HepG2 (cell line): ENCODE measurements around the gene SEMA3E. TPM values are rescaled to one million over a fixed set of nuclear protein-coding genes. Genes with fewer than 3 reads are reported as not detected.

Experiments used
- ATAC-seq: fragments of 200-7000 bp; cut with Tn5 transposase; 3 replicates; pipeline ENCODE4 v1.9.1; 2020; ENCODE audit warnings: mild to moderate bottlenecking, moderate library complexity
- BruUV-seq: library from RNA; stranded (reverse); fragments of 400-500 nt; replicated peaks from 2 replicates; lab custom pipeline; 2021; lab: Mats Ljungman, UMichigan
- CTCF ChIA-PET: fragments of 300-600 bp; formaldehyde crosslinking; extraction: SDS; loops from one replicate; lab custom pipeline; 2021; ENCODE audit warnings: low total read pairs, inconsistent platforms, low intra/inter-chr PET ratio; lab: Yijun Ruan, JAX
- POLR2A ChIA-PET: fragments of 350-600 bp; sonication (Branson Sonifier 250); formaldehyde crosslinking; loops from one replicate; lab custom pipeline; 2020; ENCODE audit warnings: antibody characterized with exemption, inconsistent platforms; lab: Yijun Ruan, JAX
- DNase-seq: peaks from one replicate; pipeline ENCODE4 v3.0.0-alpha.2; 2015; ENCODE audit warnings: low spot score
- FAIRE-seq: peaks from 3 replicates; lab custom pipeline; 2011; peaks lifted over from hg19 to GRCh38; lab: Jason Lieb, UNC
- H2AFZ ChIP-seq: one replicate; pipeline ENCODE4 v1.6.1; 2011; ENCODE audit warnings: low read length, inconsistent platforms
- H3K27ac ChIP-seq: fragments of 300-600 bp; 3 replicates; pipeline ENCODE4 v1.8.0; 2011; ENCODE audit warnings: mixed run types, mild to moderate bottlenecking, mixed read lengths, low read length, inconsistent platforms; ENCODE audit not compliant: insufficient read depth; ENCODE audit errors: extremely low read length
- H3K27me3 ChIP-seq, 2 experiments: fragments of 200-600 bp in 1 of 2; 2 replicates in 1 of 2; 3 replicates in 1 of 2; pipeline versions ENCODE4 v1.6.0 to v1.8.0; 2011; ENCODE audit warnings: low read length in 2 of 2, mild to moderate bottlenecking in 2 of 2, moderate library complexity in 2 of 2, inconsistent platforms in 1 of 2; ENCODE audit not compliant: insufficient read depth in 2 of 2, control insufficient read depth in 1 of 2
- H3K36me3 ChIP-seq, 2 experiments: fragments of 200-600 bp in 1 of 2; replicated peaks in 1 of 2; 2 replicates in 1 of 2; 3 replicates in 1 of 2; pipeline versions ENCODE4 v1.5.1 to v1.8.0; 2011; ENCODE audit warnings: low read length in 2 of 2, inconsistent platforms in 1 of 2; ENCODE audit not compliant: insufficient read depth in 2 of 2, control insufficient read depth in 1 of 2
- H3K4me1 ChIP-seq: 2 replicates; pipeline ENCODE4 v1.5.1; 2012; ENCODE audit warnings: low read length, inconsistent platforms; ENCODE audit not compliant: insufficient read depth
- H3K4me2 ChIP-seq: 2 replicates; pipeline ENCODE4 v1.6.0; 2011; ENCODE audit warnings: low read depth, low read length, inconsistent platforms
- H3K4me3 ChIP-seq, 3 experiments: fragments of 200-600 bp in 1 of 3; sonication (generic), shearing (Covaris generic) in 1 of 3; replicated peaks in 1 of 3; 2 replicates each; pipeline ENCODE4 v1.5.1; 2011 to 2016; ENCODE audit warnings: low read length in 3 of 3, inconsistent platforms in 2 of 3, low read depth in 2 of 3, mild to moderate bottlenecking in 2 of 3, control low read depth in 1 of 3, mixed read lengths in 1 of 3; ENCODE audit not compliant: insufficient read depth in 1 of 3
- H3K79me2 ChIP-seq: one replicate; pipeline ENCODE4 v1.6.1; 2011; ENCODE audit warnings: low read length, inconsistent platforms; ENCODE audit not compliant: insufficient read depth
- H3K9ac ChIP-seq: 2 replicates; pipeline ENCODE4 v1.6.0; 2011; ENCODE audit warnings: mild to moderate bottlenecking, low read depth, low read length, inconsistent platforms; ENCODE audit not compliant: insufficient read depth
- H3K9me3 ChIP-seq: 2 replicates; pipeline ENCODE4 v1.5.1; 2012; ENCODE audit warnings: mild to moderate bottlenecking, low read length
- H4K20me1 ChIP-seq: 2 replicates; pipeline ENCODE4 v1.6.0; 2011; ENCODE audit warnings: inconsistent platforms, mild to moderate bottlenecking, low read length, moderate library complexity; ENCODE audit not compliant: insufficient read depth
- BRCA1 ChIP-seq: sonication (generic); formaldehyde crosslinking; IDR thresholded peaks from 2 replicates; pipeline ENCODE4 v1.4.0; 2020; ENCODE audit warnings: missing genetic modification reagents
- CBX2 ChIP-seq, 2 experiments: fragments of 200-600 bp in 1 of 2; sonication (generic); formaldehyde crosslinking in 1 of 2; IDR thresholded peaks; 2 replicates each; pipeline versions ENCODE4 v1.7.0 to v1.8.1; 2018 to 2022; ENCODE audit warnings: low read depth in 2 of 2, low read length in 1 of 2, mild to moderate bottlenecking in 1 of 2, missing genetic modification reagents in 1 of 2
- ETV5 ChIP-seq: IDR thresholded peaks from 2 replicates; pipeline ENCODE4 v1.6.1; 2018; ENCODE audit warnings: missing biosample characterization, missing genetic modification reagents, inconsistent platforms, borderline replicate concordance
- HMG20B ChIP-seq: conservative IDR thresholded peaks from 2 replicates; pipeline ENCODE4 v1.6.1; 2016; ENCODE audit warnings: missing genetic modification reagents, missing compliant biosample characterization
- HMGXB4 ChIP-seq, 2 experiments: sonication (generic) in 1 of 2; formaldehyde crosslinking in 1 of 2; IDR thresholded peaks; 2 replicates each; pipeline versions ENCODE4 v1.4.0 to v1.6.1; 2018 to 2020; ENCODE audit warnings: missing genetic modification reagents in 2 of 2, borderline replicate concordance in 1 of 2, low read depth in 1 of 2, mild to moderate bottlenecking in 1 of 2, missing biosample characterization in 1 of 2
- MNT ChIP-seq: fragments of 450-650 bp; IDR thresholded peaks from 2 replicates; pipeline ENCODE4 v1.6.1; 2016
- NFE2 ChIP-seq: sonication (generic); formaldehyde crosslinking; IDR thresholded peaks from 2 replicates; pipeline ENCODE4 v1.4.0; 2020; ENCODE audit warnings: missing genetic modification reagents
- PAX8 ChIP-seq: sonication (generic); formaldehyde crosslinking; IDR thresholded peaks from 2 replicates; pipeline ENCODE4 v1.8.0; 2022; ENCODE audit warnings: mild to moderate bottlenecking, missing genetic modification reagents, borderline replicate concordance
- PCBP1 ChIP-seq: fragments of 200-400 bp; formaldehyde crosslinking; IDR thresholded peaks from 2 replicates; pipeline ENCODE4 v1.6.1; 2017; ENCODE audit warnings: mild to moderate bottlenecking, low read depth, low read length, borderline replicate concordance
- RXRA ChIP-seq: sonication (generic); formaldehyde crosslinking; IDR thresholded peaks from 2 replicates; pipeline ENCODE4 v1.5.1; 2020; ENCODE audit warnings: missing genetic modification reagents
- UBTF ChIP-seq: sonication (generic); formaldehyde crosslinking; IDR thresholded peaks from 2 replicates; pipeline ENCODE4 v1.4.0; 2020; ENCODE audit warnings: mild to moderate bottlenecking, missing genetic modification reagents
- ZNF430 ChIP-seq: sonication (generic); formaldehyde crosslinking; IDR thresholded peaks from 2 replicates; pipeline ENCODE4 v1.9.0; 2021; ENCODE audit warnings: mild to moderate bottlenecking, missing genetic modification reagents
- ZNF446 ChIP-seq: sonication (generic); formaldehyde crosslinking; IDR thresholded peaks from 2 replicates; pipeline ENCODE4 v1.5.0; 2020; ENCODE audit warnings: mild to moderate bottlenecking, missing genetic modification reagents
- ZNF468 ChIP-seq: sonication (generic); formaldehyde crosslinking; IDR thresholded peaks from 2 replicates; pipeline ENCODE4 v1.8.0; 2022; ENCODE audit warnings: mild to moderate bottlenecking, moderate library complexity, missing genetic modification reagents
- WGBS: methylation state at CpG from one replicate; pipeline ENCODE4 v1.1.6; 2017; ENCODE audit warnings: low lambda C conversion rate; 5-methylcytosine and 5-hydroxymethylcytosine counted together
- in situ Hi-C: cut with HindIII; loops from 2 replicates; pipeline ENCODE4 v1.10.0; 2017; ENCODE audit warnings: low pct_unique_long_range_greater_than_20kb; ENCODE audit not compliant: extremely low pct_ligation_motif_present
- intact Hi-C: fragments of 100-400 bp; cut with micrococcal nuclease; formaldehyde crosslinking; loops from one replicate; pipeline ENCODE4 v1.10.0; 2022; ENCODE audit not compliant: unreplicated experiment
- polyA plus RNA-seq, 8 experiments: library from polyadenylated mRNA; depleted of rRNA in 3 of 8; stranded (reverse) in 7 of 8; unstranded in 1 of 8; fragments of >200 nt; fragmentation: Illumina TruSeq in 4 of 8; extraction: Trizol in 4 of 8; gene quantifications; 2 replicates each; pipeline versions ENCODE4 v1.2.1 to v1.2.3, GENCODE V29; 2011 to 2016; ENCODE audit warnings: low read depth in 4 of 8, missing spikeins in 1 of 8, mixed read lengths in 1 of 8; ENCODE audit not compliant: insufficient read depth in 1 of 8
- total RNA-seq, 5 experiments: library from RNA; depleted of rRNA; stranded (reverse); fragments of >200 nt; fragmentation: Illumina TruSeq; extraction: Trizol; gene quantifications; 2 replicates each; pipeline ENCODE4 v1.2.3, GENCODE V29; 2016; ENCODE audit warnings: low read depth in 1 of 5

SEMA3E gene
- total and polyA plus RNA-seq, 2 of the 13 experiments (the other 11 are each of a cell fraction or from before 2014, with no cell fraction given), result not detected

GRCh38 chr7:83388436-83388835 lies 260.5 kb downstream of the SEMA3E start:
- H3K9me3 ChIP-seq, result no peaks in the 10 kb centered on the region
- no peaks in the 10 kb centered on the region for H4K20me1 ChIP-seq
- no peak overlapping the region for H3K27ac ChIP-seq
- DNase-seq (no peak), FAIRE-seq (no peak), ATAC-seq (no peak)
- in situ Hi-C loops, result no loop called here
- intact Hi-C loops, result no loop called here
- no peak overlapping the region for H3K4me3 ChIP-seq
- ChIA-PET CTCF (no interaction called here), POLR2A (no interaction called here)
- TF ChIP-seq BRCA1 (CRISPR knock-in tag) (no peak), UBTF (CRISPR knock-in tag) (no peak), NFE2 (CRISPR knock-in tag) (no peak), ZNF446 (CRISPR knock-in tag) (no peak), ZNF430 (CRISPR knock-in tag) (no peak), ZNF468 (no peak)
- no TSS peak for BruUV-seq
- no peaks in the 10 kb centered on the region for H3K27me3 ChIP-seq
- H3K36me3 ChIP-seq, result no peaks in the 10 kb centered on the region
- no peak overlapping the region for H3K4me2 ChIP-seq
- H3K9ac ChIP-seq, result no peak overlapping the region
- H2AFZ ChIP-seq, result no peak overlapping the region
- H3K4me1 ChIP-seq, result no peaks in the 10 kb centered on the region
- no peaks in the 10 kb centered on the region for H3K79me2 ChIP-seq

- Histone ChIP-seq H3K79me2 (no peaks in the 10 kb centered on the region), H3K9ac (no peak overlapping the region), H3K4me1 (no peaks in the 10 kb centered on the region), H3K36me3 (no peaks in the 10 kb centered on the region), H3K4me2 (no peak overlapping the region), H3K27me3 (no peaks in the 10 kb centered on the region), H3K27ac (no peak overlapping the region), H3K9me3 (no peaks in the 10 kb centered on the region), H3K4me3 (no peak overlapping the region), H2AFZ (no peak overlapping the region), H4K20me1 (no peaks in the 10 kb centered on the region)
- intact Hi-C loops, result no loop called here
- ATAC-seq (no peak), FAIRE-seq (no peak), DNase-seq (no peak)
- BruUV-seq, result no TSS peak
- in situ Hi-C loops, result no loop called here
- 3% methylated on average over 2 of the region's 2 CpGs for WGBS
- ChIA-PET POLR2A (no interaction called here), CTCF (interaction anchor here (1.7 kb wide), 1 partner anchor 289 kb away, joined by 4 read pairs; no protein-coding TSS in a partner anchor)
- TF ChIP-seq RXRA (CRISPR knock-in tag) (no peak), MNT (no peak), PAX8 (CRISPR knock-in tag) (no peak), PCBP1 (no peak), HMGXB4 (CRISPR knock-in tag; IDR thresholded peaks at IDR 0.05; ENCODE audit: borderline replicate concordance in 1 of 2, low read depth in 1 of 2) (no peak), CBX2 (IDR thresholded peaks at IDR 0.05; ENCODE audit: low read depth, low read length) (no peak), CBX2 (CRISPR knock-in tag; IDR thresholded peaks at IDR 0.05; ENCODE audit: low read depth) (no peak), ETV5 (CRISPR knock-in tag) (no peak), HMG20B (CRISPR knock-in tag) (no peak)
These were observed 282.3 kb downstream of the SEMA3E start for GRCh38 chr7:83366629-83367028.
